Measurements from ENCODE around the gene ASB10.

- TF ChIP-seq TEF (CRISPR knock-in tag; IDR thresholded peaks at IDR 0.05) (no peak), HCFC1 (IDR thresholded peaks at IDR 0.05; ENCODE audit: low read depth, low read length) (no peak)
These were observed 42.7 kb downstream of the ASB10 start for GRCh38 chr7:151144387-151144786.
